Hepatocyte (in vitro differentiated cells): Measurements from ENCODE around the gene ZFAND2A.

Experiments used
- EZH2 ChIP-seq: fragments of 200-600 bp; sonication (generic); IDR thresholded peaks from 2 replicates; pipeline ENCODE4 v1.6.1; 2016; ENCODE audit warnings: antibody characterized with exemption, mild to moderate bottlenecking, borderline replicate concordance
- EZH2phosphoT487 ChIP-seq: fragments of 200-600 bp; sonication (generic); IDR thresholded peaks from one replicate; pipeline ENCODE4 v1.6.1; 2018; ENCODE audit warnings: antibody characterized with exemption, mild to moderate bottlenecking, low read depth, moderate library complexity; ENCODE audit not compliant: unreplicated experiment, severe bottlenecking
- TF ChIP-seq, protein P1 (sequence below): fragments of 200-600 bp; sonication (generic); IDR thresholded peaks from 2 replicates; pipeline ENCODE4 v1.5.1; 2016; ENCODE audit warnings: antibody characterized with exemption, mild to moderate bottlenecking; ENCODE audit not compliant: poor library complexity

GRCh38 chr7:1150400-1151002 lies 9.5 kb downstream of the ZFAND2A start:
- TF ChIP-seq EZH2: no peak
- TF ChIP-seq, protein P1, sequence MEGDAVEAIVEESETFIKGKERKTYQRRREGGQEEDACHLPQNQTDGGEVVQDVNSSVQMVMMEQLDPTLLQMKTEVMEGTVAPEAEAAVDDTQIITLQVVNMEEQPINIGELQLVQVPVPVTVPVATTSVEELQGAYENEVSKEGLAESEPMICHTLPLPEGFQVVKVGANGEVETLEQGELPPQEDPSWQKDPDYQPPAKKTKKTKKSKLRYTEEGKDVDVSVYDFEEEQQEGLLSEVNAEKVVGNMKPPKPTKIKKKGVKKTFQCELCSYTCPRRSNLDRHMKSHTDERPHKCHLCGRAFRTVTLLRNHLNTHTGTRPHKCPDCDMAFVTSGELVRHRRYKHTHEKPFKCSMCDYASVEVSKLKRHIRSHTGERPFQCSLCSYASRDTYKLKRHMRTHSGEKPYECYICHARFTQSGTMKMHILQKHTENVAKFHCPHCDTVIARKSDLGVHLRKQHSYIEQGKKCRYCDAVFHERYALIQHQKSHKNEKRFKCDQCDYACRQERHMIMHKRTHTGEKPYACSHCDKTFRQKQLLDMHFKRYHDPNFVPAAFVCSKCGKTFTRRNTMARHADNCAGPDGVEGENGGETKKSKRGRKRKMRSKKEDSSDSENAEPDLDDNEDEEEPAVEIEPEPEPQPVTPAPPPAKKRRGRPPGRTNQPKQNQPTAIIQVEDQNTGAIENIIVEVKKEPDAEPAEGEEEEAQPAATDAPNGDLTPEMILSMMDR: no peak
- TF ChIP-seq EZH2phosphoT487: no peak
